ENCODE data around the gene POLDIP3. TPM values are rescaled to one million over a fixed set of nuclear protein-coding genes. Genes with fewer than 3 reads are reported as not detected.

POLDIP3 gene, protein sequence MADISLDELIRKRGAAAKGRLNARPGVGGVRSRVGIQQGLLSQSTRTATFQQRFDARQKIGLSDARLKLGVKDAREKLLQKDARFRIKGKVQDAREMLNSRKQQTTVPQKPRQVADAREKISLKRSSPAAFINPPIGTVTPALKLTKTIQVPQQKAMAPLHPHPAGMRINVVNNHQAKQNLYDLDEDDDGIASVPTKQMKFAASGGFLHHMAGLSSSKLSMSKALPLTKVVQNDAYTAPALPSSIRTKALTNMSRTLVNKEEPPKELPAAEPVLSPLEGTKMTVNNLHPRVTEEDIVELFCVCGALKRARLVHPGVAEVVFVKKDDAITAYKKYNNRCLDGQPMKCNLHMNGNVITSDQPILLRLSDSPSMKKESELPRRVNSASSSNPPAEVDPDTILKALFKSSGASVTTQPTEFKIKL
- 53.9 TPM for polyA plus RNA-seq (ENCODE audit: insufficient read length)

GRCh38 chr22:42614312-42615091 lies at the start of gene POLDIP3:
POLDIP3 (minus strand) TSS chr22:42614883; CDS start chr22:42614857, 26 bp downstream.
- peak; percentile 99 for DNase-seq

DNA sequence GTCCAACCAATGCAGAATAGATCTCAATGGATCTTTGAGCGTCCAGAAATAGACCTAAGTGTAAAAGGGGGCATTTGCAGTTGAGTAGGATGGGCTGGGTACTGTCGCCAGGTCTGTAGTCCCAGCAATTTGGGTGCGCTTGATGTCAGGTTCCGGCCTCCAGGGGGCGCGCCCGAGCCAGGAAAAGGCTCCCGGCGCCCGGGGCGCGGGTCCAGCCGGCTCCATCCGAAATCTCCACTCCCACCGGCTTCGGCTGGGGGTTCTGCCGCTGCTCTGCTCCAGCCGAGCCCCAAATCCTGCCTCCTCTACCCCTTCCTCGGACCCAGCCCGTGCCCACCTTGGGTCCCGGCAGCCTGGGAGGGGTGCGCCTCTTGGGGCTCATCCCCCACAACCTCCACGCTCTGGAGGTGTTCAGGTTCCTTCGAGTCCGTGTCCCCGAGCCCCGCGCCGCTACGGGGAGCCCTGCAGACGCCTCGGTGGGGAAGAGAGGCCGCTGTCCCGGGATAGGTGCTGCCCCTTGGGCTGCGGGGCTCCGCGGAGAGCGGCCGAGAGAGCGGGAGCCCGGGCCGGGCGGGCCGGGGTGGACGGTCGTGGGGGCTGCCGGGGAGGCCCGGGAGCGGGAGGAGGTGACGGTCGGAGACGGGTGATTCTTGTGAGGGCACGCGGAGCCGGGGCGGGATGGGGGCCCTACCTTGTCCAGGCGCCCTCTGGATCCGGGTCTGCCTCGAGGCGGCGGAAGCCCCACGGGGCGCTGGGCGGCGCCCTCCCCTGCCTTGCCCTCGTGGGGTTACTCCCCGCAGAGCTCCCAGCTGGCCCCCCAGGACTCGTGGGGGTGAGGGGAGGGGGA lies 47.5 kb upstream of the POLDIP3 start:
- peak; percentile 85 for DNase-seq

- no peak for DNase-seq
Observed at GRCh38 chr22:42656578-42656977, 41.9 kb upstream of the POLDIP3 start.

DNA sequence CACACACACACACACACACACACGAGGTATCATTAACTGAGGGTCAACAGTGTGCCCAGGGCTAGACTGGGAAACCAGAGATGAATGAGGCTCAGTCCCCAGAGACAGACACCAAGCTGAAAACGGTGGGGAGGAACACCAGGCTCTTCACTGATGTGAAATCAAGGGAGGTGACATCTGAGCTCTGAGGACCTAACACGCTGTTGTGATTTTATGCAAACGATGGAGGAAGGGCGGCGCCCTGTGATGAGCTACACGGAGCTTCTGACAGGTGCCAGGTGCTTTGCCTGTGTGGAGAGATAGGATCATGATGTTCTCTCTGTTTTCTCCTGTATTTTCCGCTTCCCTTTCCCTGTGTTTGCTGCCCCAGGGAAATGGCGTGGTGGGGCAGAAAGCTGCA lies 41.0 kb upstream of the POLDIP3 start:
- no peak for DNase-seq

DNA sequence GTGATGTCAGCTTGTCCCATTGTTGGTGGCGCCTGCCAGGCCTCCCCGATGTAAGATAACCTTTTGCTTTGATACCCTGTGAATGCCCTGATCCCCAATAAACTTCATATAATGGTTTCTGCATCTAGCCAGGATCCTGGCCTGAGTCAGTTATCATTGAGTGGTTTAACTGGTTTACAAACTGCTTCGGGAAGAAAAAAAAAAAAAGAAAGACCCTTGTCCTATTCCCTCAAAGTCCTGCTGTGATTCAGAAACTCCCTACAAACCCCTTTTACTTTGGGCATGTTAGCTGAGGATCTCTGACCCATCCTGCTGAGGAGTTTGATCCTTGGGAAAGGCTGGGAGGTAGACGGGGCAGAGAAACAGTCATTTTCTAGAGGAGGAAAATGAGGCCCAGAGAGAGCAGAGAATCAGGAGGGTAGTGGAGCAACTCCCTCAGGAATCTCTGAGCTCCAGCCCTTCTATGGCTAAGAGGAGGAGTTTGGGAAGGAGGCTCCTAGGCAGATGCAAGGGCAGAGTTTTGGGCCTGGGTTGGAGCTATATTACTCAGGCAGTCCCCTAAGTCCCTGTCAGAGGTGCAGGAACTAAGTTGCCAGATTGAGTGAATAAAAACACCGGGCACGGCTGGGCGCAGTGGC lies 39.9 kb upstream of the POLDIP3 start:
- DNase-seq, result no peak

DNA sequence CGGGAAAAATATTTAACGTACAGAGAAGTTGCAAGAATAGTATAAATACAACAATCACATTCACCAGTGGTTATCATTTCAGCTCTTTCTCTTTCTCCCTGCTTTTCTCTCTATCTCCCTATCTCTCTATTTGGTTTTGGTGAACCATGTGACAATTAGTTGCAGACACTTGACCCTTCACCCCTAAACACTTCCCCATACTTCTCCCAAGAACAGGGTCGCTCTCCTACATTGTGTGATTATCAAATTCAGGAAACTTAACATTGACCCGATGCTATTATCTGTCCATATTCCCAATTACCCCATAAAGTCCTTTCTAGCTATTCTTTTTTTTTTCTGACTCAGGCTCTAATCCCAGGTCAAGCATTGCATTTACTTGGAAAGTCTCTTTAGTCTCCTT lies 39.3 kb upstream of the POLDIP3 start:
- no peak for DNase-seq

DNA sequence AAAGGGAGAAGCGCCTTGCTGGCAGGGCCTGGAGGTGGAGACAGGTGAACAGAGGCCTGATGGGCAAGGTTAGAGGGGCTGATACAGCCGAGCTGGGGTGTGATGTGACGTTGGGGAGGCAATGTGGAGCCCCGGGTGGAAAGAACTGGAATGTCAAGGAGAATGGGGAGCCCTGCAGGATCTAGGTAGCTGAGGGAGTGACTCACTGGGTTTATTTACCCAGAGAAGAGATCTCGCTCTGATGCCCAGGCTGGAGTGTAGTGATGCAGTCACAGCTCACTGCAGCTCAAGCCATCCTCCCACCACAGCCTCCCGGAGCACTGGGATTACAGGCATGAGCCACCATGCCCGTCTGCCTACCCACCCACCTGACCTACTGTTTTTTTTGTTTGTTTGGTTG lies 36.5 kb upstream of the POLDIP3 start:
- DNase-seq, result no peak

DNA sequence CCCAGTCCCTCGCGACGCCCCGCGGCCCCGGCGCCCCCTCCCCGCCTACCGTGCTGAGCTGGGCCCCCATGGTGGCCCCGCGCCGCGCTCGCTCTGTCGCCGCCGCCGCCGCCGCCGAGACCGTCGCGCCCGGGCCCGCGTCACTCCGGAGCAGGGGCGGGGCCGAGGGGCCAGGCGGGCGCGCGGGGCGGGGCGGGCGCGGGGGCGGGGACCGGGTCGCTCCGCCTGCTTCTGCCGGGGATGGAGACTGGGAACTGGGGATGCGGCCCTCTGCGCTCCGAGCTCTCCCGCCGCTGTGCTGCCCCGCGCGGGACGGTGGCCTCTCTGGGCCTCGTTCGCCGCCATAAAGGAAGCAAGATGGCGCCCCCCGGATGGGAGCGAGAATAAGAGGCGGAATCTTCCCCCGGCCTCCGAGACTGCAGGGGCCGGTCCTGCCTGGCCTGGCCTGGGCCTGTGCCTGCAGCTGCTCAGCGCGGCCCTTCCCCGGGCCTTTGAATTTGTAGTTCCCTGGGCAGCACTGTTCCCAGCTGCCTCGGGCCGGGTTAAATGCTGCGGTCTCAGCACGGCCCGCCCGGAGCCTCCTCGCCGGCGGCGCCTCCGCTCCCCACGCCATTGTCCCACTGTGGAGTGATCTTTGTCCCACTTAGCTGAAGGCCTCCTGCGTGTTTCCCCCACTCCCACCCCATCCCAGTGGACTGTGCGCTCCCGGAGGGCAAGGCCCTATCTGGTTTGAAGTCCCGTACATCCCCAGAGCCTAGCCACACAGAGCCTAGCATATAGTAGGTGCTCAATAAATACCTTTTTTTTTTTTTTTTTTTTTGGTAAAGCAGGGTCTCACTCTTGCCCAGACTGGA lies 34.8 kb upstream of the POLDIP3 start, which contains the start of gene CYB5R3:
Gene CYB5R3 (minus strand): TSS at position 147 of the 854 bp plus-strand sequence. CDS start 77 bp downstream, at position 70.
- DNase-seq, result peak; percentile 84

- DNase-seq, result no peak
Observed at GRCh38 chr22:42648368-42649245, 33.9 kb upstream of the POLDIP3 start.

DNA sequence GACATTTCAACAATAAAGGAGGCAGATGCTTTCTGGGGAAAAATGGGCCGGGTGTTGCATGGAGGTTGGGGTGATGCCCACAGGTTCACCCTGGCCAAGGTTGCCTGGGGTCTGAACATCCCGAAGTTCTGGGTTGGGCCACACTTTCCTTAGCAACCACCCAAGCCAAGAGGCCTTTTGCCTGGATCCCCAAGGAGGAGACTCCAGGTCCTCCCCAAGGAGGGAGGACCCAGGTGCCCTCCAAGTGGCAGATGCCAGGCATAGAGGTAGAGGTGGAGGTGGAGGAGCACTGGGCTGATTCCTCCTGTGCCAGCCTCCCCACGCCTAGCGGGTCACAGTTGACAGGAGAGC lies 33.3 kb upstream of the POLDIP3 start:
- no peak for DNase-seq

GRCh38 chr22:42646569-42647525 lies 32.2 kb upstream of the POLDIP3 start:
- no peak for DNase-seq

DNA sequence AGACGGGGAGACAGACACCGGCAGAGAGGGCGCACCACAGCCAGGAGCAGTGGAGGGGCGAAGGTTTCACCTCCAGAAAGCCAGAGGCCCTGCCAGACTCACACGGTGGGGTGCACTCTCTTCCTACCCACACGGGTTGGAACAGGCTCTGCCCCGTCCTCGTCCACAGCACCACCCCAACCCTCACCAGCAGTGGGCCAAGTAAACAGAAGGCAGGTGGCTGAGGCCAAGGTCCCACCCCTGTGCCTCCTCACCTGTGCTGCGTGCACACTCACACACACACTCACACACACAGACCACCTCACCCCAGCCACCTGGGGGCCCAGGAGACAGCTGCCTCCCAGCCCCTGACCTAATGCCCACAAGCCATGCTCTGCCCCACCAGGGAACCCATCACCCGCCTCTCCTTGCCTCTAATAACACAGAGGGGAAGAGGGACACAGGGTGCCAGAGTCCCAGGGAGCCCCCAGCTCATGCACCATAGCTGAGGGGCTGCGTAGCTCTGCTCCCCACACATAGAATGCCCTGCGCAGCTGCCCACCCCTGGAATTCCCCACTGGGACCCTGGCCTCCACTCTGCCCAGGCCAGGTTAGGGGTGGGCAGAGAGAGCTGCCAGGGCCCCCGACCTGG lies 31.4 kb upstream of the POLDIP3 start:
- DNase-seq, result no peak

- peak; percentile 55 for DNase-seq
Observed at GRCh38 chr22:42645341-42645937, 30.8 kb upstream of the POLDIP3 start.

DNA sequence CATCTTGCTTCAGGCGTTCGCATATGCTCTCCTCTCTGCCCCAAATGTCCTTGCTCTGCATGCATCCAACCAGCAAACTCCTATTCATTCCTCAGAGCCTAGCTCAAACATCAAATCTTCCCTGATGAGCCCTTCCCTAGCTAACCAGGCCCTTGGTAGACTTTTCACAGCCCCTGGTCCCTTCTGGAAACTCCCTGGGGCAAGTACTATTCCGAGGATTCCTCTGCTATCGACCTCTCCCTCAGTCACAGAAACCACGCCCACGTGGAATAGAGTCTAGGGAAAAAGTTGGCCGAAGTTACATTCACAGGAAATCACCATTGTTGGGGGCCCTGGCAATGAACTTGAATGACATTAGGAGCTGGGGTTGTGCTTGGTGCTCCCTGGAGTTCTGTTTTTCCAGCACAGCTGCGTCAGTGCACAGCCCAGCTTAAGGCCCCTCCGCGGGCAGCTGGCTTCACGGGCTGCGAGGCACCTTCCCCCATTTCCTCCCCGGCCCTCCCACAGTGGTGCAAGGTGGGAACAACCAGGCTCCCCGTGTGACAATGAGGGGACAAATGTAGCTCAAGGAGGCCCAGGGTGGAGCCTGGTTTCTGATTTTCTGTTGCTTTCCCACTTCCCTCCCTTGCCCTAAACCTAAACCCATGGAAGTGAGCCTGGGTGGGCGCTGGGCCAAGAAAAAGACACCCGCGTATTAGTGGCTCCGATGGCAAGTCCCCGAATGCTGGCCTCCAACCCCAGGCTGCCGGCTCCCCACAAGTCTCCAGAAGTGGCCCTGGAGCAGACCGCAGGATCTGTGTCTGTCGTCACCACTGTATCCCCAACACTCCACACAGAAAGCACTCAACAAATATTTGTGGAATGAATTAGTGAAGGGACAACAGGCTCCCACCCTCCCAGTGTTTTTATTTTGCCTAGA lies 30.0 kb upstream of the POLDIP3 start:
- DNase-seq, result no peak

- DNase-seq, result no peak
Observed at GRCh38 chr22:42643634-42644421, 29.1 kb upstream of the POLDIP3 start.

Measured in hindlimb muscle (tissue), 1 donor.